ENCODE data around the gene CBX4. TPM values are rescaled to one million over a fixed set of nuclear protein-coding genes. Genes with fewer than 3 reads are reported as not detected.

CBX4 gene
- total RNA-seq, 1 donor from 2014 or later: 2.7 TPM

DNA sequence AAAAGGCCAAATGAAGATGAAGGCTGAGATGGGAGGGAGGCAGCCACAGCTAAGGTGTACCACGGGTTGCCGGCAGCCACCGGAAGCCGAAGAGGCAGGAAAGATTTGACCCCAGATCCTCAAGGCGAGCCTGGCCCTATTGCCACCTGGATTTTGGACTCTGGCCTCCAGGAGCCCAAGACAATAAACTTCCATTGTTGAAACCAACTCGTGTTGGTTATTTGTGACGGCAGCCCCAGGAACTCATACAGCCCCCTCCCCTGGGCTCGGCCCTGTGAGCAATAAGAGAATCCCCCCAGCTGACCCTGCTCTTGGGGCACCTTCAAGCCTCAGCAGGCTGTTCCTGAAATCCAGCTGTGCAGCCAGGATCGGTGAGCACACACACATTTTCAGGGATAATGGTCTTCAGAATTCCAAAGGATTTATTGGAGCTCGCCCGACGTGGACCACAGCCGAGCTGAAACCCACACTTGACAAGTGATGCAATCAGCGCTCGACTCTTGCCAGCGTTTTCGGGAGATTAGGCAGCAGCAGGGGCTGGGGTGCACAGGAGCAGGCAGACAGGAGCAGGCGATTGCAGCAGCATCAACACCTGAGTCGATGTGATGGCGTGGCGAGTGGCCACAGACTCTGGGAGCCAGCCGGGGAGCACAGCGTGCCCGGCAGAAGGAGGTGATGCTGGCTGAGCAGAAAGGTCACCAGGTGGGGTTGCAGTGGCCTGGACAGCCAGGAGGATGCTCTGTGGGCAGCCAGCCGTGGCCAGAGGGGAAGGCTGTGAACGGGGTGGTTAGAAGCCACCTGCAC lies 22.4 kb upstream of the CBX4 start:
- Histone ChIP-seq H3K36me3 (no peaks in the 10 kb centered on the region), H3K27ac (no peak overlapping the region), H3F3A (ENCODE audit: low read depth) (no peaks in the 10 kb centered on the region), H4K20me1 (ENCODE audit: low read depth) (no peaks in the 10 kb centered on the region), H3K4me2 (no peak overlapping the region), H3K9ac (no peak overlapping the region), H3K27me3 (peaks cover 2% of the 10 kb centered on the region), H3K9me3 (ENCODE audit: low read depth) (no peaks in the 10 kb centered on the region), H3K4me3 (no peak overlapping the region), H3K79me2 (ENCODE audit: low read depth) (no peaks in the 10 kb centered on the region), H2AFZ (replicated peaks) (no peak overlapping the region), H3K4me1 (peaks cover 14% of the 10 kb centered on the region)
- Mint-ChIP-seq H3K9me3 (no peaks in the 10 kb centered on the region), H3K27me3 (ENCODE audit: insufficient read depth, low read depth) (peaks cover 12% of the 10 kb centered on the region), H3K27ac (peak overlapping the region; percentile 64), H3K36me3 (no peaks in the 10 kb centered on the region), H3K4me3 (peak overlapping the region; percentile 64), H3K4me1 (peaks cover 35% of the 10 kb centered on the region)
- no peak for DNase-seq (ENCODE audit: low spot score)
- TF ChIP-seq EZH2 (IDR thresholded peaks at IDR 0.05): no peak
- no peak for TF ChIP-seq EZH2phosphoT487 (IDR thresholded peaks at IDR 0.05)
- no peak for TF ChIP-seq CTCF (IDR thresholded peaks at IDR 0.05)

GRCh38 chr17:79859676-79860615 lies 20.7 kb upstream of the CBX4 start:
- Mint-ChIP-seq H3K27ac (peak overlapping the region; percentile 57), H3K4me1 (peaks cover 36% of the 10 kb centered on the region), H3K9me3 (no peaks in the 10 kb centered on the region), H3K4me3 (no peak overlapping the region), H3K36me3 (no peaks in the 10 kb centered on the region), H3K27me3 (ENCODE audit: insufficient read depth, low read depth) (peaks cover 13% of the 10 kb centered on the region)
- H3K4me1 ChIP-seq: peaks cover 14% of the 10 kb centered on the region
- no peaks in the 10 kb centered on the region for H3K9me3 ChIP-seq (ENCODE audit: low read depth)
- H3K36me3 ChIP-seq: no peaks in the 10 kb centered on the region
- no peaks in the 10 kb centered on the region for H3F3A ChIP-seq (ENCODE audit: low read depth)
- no peak overlapping the region for H3K4me2 ChIP-seq
- no peak overlapping the region for H2AFZ ChIP-seq (replicated peaks)
- H3K4me3 ChIP-seq: no peak overlapping the region
- no peak overlapping the region for H3K27ac ChIP-seq
- peak; percentile 47 for DNase-seq (ENCODE audit: low spot score)
- peaks cover 2% of the 10 kb centered on the region for H3K27me3 ChIP-seq
- no peak overlapping the region for H3K9ac ChIP-seq
- TF ChIP-seq EZH2phosphoT487 (IDR thresholded peaks at IDR 0.05): no peak
- TF ChIP-seq CTCF (IDR thresholded peaks at IDR 0.05): no peak
- TF ChIP-seq EZH2 (IDR thresholded peaks at IDR 0.05): no peak
- no peaks in the 10 kb centered on the region for H3K79me2 ChIP-seq (ENCODE audit: low read depth)
- H4K20me1 ChIP-seq (ENCODE audit: low read depth): no peaks in the 10 kb centered on the region

DNA sequence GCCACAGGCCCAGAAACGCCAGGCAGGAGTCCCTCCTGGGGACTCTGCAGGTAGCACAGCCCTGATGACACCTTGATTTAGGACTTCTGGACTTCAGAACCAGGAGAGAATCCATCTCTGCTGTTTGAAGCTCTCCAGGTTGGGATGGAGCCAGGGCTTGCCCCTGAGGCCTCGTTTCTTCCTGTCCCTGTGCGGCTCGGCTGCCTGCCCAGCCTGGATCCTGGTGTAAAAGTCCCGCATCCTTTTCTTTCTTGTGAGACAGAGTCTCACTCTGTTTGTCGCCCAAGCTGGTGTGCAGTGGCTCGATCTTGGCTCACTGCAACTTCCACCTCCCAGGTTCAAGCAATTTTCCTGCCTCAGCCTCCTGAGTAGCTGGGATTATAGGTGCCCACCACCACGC lies 17.9 kb upstream of the CBX4 start:
- Histone ChIP-seq H3F3A (ENCODE audit: low read depth) (no peaks in the 10 kb centered on the region), H2AFZ (replicated peaks) (no peak overlapping the region), H3K79me2 (ENCODE audit: low read depth) (no peaks in the 10 kb centered on the region), H3K27ac (no peak overlapping the region), H3K36me3 (no peaks in the 10 kb centered on the region), H3K9ac (no peak overlapping the region), H3K27me3 (peaks cover 2% of the 10 kb centered on the region), H3K4me2 (no peak overlapping the region), H4K20me1 (ENCODE audit: low read depth) (no peaks in the 10 kb centered on the region), H3K9me3 (ENCODE audit: low read depth) (no peaks in the 10 kb centered on the region), H3K4me1 (peaks cover 13% of the 10 kb centered on the region), H3K4me3 (no peak overlapping the region)
- TF ChIP-seq EZH2 (IDR thresholded peaks at IDR 0.05) (no peak), EZH2phosphoT487 (IDR thresholded peaks at IDR 0.05) (no peak)
- Mint-ChIP-seq H3K4me3 (no peak overlapping the region), H3K27me3 (ENCODE audit: insufficient read depth, low read depth) (peaks cover 15% of the 10 kb centered on the region), H3K36me3 (no peaks in the 10 kb centered on the region), H3K4me1 (peaks cover 19% of the 10 kb centered on the region), H3K9me3 (no peaks in the 10 kb centered on the region), H3K27ac (no peak overlapping the region)
- DNase-seq (ENCODE audit: low spot score): no peak
